SKM-1 treated with dmso at 0.1 percent for 144 hours (cell line): ENCODE measurements around the gene GPC1.

ENCODE experiments used
- DNase-seq: peaks from one replicate; lab custom pipeline; 2025; ENCODE audit not compliant: unreplicated experiment; lab: John Stamatoyannopoulos, UW

Gene GPC1

GRCh38 chr2:240430595-240430994, 4.9 kb upstream of the GPC1 start:
- DNase-seq, result no peak

GRCh38 chr2:240431271-240431660, 4.2 kb upstream of the GPC1 start:
- DNase-seq, result no peak

- DNase-seq, result no peak
Measured at GRCh38 chr2:240431661-240432424, 3.6 kb upstream of the GPC1 start.

- DNase-seq, result no peak
Measured at GRCh38 chr2:240432430-240432819, 3.0 kb upstream of the GPC1 start.

- DNase-seq, result no peak
Measured at GRCh38 chr2:240432820-240433801, 2.4 kb upstream of the GPC1 start.

GRCh38 chr2:240433973-240434727, 1.3 kb upstream of the GPC1 start:
- DNase-seq, result no peak

GRCh38 chr2:240434728-240435456, 571 bp upstream of the GPC1 start:
- peak; percentile 31 for DNase-seq

GRCh38 chr2:240435948-240436682, 652 bp downstream of the GPC1 start:
- no peak for DNase-seq

GRCh38 chr2:240436683-240437550, 1.5 kb downstream of the GPC1 start:
- no peak for DNase-seq

- no peak for DNase-seq
Measured at GRCh38 chr2:240437551-240437860, 2.0 kb downstream of the GPC1 start.

- DNase-seq, result peak; percentile 28
Measured at GRCh38 chr2:240437861-240438809, 2.7 kb downstream of the GPC1 start.

GRCh38 chr2:240438810-240439697, 3.6 kb downstream of the GPC1 start:
- no peak for DNase-seq

- DNase-seq, result no peak
Measured at GRCh38 chr2:240439698-240440151, 4.3 kb downstream of the GPC1 start.

- DNase-seq, result no peak
Measured at GRCh38 chr2:240440251-240440650, 4.8 kb downstream of the GPC1 start.

- DNase-seq, result no peak
Measured at GRCh38 chr2:240440704-240441320, 5.3 kb downstream of the GPC1 start.

- DNase-seq, result no peak
Measured at GRCh38 chr2:240441326-240441992, 6.0 kb downstream of the GPC1 start.
